DLD1 (cell line): ENCODE measurements around the gene EFHC2.

ENCODE experiments used
- in situ Hi-C: cut with HindIII; loops from 2 replicates; pipeline ENCODE4 v1.10.0; 2017; ENCODE audit warnings: low sequenced_read_pairs

Gene EFHC2

DNA sequence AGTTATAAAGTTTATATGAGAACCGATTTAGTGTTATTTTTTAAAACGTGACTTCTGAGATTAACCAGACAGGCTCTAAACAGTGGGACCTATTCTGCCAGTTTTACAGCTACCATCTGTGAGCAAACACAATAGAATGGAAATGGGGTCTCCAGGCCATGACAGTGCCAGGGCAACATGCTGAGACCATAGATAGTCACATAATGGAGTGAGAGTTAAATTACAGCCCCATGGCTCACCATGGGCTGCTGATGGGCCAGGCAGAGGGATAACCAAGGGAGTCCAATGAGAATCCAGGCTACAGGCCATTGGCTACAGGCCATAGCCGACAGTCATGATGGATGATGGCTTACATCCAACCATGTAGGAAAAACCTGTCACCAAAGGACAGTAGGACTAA, 186.7 kb downstream of the EFHC2 start:
- in situ Hi-C loops: no loop called here

GRCh38 chrX:44155126-44155525, 188.3 kb downstream of the EFHC2 start:
- in situ Hi-C loops: no loop called here

DNA sequence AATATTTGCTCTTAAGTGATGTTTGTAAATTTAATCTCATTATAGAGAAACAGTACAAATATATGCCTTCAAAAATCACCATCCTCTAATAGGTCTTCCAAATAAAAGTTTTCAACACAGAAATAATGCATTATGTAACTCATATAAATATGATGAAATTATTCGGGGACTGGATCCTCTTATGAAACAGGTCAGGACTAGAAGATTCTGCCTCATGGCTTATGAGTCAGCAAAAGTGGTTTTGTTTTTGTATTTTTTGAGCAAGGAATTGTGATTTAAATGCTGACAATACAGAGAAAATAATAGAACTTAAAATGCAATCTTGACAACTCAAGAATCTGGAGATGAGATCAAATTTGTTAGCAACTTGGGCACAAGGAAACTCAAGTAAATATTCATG, 190.6 kb downstream of the EFHC2 start:
- in situ Hi-C loops: no loop called here

DNA sequence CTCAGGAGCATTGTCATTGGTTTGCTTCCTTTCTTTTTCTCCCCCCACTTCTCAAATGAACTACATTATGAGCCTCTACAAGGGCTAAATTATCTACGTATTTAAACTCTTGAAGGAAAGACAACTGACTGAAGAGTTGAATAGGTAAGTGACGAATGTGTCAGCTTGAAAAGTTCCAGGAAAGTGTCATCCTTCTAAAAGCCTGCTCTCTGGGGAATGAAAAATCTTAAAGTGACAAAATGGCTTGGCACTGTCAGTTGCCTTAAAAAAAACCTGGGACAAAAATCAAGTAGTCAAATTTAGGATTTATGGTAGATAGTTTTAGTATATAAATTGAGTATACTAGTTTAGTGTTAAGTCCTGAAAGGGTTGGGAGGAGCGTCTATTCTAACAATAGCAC, 196.3 kb downstream of the EFHC2 start:
- in situ Hi-C loops: no loop called here

DNA sequence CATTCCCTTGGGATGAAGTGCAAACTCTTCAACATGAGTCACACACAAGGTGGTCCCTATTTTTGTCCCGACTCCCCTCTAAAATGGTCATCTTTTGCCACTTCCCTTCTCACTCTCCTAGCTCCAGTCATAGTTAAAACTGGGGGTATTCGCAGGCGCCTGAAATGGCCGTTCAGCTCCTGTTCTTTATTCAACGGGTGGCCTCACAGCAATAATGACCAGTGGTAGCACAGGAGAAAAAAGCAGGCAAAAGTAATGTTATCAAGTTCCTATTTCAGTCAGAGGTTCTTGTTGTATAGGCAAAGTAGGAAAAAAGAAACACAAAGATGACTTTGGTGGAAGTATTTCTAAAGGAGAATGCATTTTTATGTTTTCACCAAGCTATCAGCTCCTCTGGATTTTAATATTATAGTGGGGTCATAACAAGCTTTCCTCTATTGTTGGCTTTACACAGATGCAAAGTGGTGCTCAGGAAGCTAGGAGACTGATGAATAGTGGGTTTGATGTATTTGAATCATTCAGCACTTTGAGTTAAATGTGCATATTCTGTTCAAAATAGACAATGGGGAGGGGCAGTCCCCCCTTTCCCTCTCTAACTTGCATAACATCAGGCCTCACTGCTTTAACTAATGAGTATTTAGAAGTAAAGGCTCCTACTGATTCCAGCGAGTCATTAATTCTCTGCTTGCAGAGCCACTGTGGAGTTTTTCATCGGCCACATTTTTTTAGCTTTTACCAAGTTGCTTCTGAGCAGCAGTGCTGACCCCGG, 199.1 kb downstream of the EFHC2 start:
- in situ Hi-C loops: no loop called here

DNA sequence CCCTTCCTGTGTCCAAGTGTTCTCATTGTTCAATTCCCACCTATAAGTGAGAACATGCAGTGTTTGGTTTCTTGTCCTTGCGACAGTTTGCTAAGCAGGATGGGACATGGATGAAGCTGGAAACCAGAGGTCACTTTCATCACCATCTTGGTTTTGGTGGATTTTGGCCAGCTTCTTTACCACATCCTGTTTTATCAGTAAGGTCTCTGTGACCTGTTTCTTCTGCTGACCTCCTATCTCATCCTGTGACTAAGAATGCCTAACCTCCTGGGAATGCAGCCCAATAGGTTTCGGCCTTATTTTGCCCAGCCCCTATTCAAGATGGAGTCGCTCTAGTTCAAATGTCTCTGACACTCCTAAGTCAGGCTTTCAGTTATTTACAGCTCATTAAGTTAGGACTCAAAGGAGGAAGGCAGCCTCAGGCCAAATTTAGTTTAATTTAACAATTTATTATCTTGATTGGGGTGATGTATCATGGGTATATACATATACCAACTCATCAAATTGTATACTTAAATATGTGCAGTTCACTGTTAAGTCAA, 200.3 kb downstream of the EFHC2 start:
- in situ Hi-C loops: no loop called here

- in situ Hi-C loops: no loop called here
Measured at GRCh38 chrX:44130189-44130588, 213.3 kb downstream of the EFHC2 start.

GRCh38 chrX:44113337-44113736, 230.1 kb downstream of the EFHC2 start:
- in situ Hi-C loops: no loop called here

DNA sequence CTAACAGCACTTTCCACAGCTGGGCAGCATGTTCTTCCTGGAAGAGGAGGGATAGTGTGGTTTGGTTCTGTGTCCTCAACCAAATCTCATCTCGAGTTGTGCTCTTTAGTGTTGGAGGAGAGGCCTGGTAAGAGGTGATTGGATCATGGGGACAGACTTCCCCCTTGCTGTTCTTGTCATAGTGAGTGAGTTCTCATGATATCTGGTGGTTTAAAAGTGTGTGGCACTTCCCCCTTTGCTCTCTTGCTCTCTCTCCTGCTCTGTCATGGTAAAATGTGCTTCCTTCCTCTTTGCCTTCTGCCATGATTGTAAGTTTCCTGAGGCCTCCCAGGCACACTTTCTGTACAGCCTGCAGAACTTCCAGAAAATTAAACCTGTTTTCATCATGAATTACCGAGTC, 236.6 kb downstream of the EFHC2 start:
- in situ Hi-C loops: no loop called here

DNA sequence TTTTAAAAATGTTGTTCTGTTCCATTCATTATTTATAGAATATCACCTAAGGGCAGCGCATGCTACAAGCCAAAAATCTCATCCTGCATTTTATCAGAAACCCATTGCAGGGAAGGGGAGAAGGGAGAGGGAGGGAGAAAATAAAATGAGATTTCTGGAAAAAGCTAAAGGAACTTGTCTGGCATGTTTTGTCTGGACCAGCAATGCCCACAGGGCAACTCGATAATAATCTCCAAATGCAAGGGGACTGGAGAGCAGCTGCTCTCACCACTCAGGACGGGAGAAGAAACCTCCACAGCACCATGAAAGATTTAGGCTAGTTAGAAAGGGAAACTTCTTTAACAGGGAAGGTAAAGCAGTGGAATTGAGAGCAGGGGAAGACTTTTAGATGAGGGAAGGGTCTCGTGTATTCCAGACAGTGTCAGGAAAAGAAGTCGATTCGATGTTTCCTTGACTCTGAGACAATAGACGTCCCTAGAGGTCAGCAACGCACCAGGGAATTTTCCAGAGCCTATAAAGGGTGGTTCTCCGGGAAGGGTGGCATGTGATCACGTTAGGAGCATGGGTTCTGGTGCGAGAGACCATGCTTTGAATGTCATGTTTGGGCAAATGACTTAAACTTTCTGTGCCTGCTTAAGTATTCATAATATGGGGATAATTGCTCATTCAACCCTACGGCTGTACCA, 238.1 kb downstream of the EFHC2 start:
- in situ Hi-C loops: no loop called here

DNA sequence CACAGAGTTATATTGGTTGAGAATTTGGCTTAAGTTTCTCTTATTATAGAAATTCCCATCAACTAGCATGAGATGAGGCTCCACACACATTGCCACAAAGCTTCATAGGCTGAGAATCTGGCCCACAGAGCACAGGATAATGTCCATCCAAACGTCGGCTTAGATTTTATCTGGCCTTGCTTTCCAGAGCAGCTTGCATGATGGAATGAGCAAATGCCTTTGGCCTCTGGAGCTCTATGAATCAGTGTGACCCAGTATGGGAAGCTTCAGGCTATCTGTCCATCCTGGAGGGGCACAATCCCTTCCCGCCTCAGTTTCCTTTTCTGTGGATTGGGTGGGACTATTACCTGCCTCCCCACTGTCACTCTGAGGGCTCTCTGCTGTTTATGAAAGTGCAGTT, 238.8 kb downstream of the EFHC2 start:
- in situ Hi-C loops: no loop called here

DNA sequence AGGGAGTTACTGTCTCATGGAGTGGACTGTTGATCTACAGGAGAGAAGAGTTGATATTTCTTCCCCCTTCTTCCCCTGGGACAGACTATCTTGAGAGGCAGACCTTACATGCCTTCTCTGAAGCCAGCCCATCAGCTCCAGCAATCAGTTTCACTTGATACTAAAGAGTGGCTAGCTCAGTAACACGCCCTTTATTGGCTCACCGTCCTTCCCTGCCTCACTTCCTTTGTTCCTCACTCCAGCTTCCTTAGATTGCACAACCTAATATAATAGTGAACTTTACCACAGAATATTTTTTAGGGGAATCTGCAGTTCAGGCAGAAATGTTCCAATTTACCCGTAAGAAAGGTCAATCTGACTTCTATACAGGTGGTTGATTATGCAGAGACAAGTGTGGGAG, 242.2 kb downstream of the EFHC2 start:
- in situ Hi-C loops: no loop called here

GRCh38 chrX:44099366-44099765, 244.1 kb downstream of the EFHC2 start:
- in situ Hi-C loops: no loop called here
